Lower lobe of right lung (tissue), 2 donors: Measurements from ENCODE around the gene COQ8A. TPM values are rescaled to one million over a fixed set of nuclear protein-coding genes. Genes with fewer than 3 reads are reported as not detected.

Experiments used
- ATAC-seq, 2 donors: fragments of 200-7000 bp; cut with Tn5 transposase; one replicate each; pipeline ENCODE4 v1.9.1; 2020 to 2022; ENCODE audit warnings: mild to moderate bottlenecking in 2 of 2, moderate library complexity in 2 of 2
- DNase-seq: peaks from one replicate; pipeline ENCODE4 v3.0.0-alpha.2; 2020
- H3K27ac ChIP-seq: fragments of 200-600 bp; one replicate; pipeline ENCODE4 v1.8.0; 2022
- H3K27me3 ChIP-seq: fragments of 200-600 bp; one replicate; pipeline ENCODE4 v1.8.0; 2022; ENCODE audit warnings: low read depth
- H3K36me3 ChIP-seq: fragments of 200-600 bp; one replicate; pipeline ENCODE4 v1.8.0; 2022; ENCODE audit warnings: mild to moderate bottlenecking
- H3K4me1 ChIP-seq: fragments of 200-600 bp; one replicate; pipeline ENCODE4 v1.8.0; 2022
- H3K4me3 ChIP-seq: fragments of 200-600 bp; one replicate; pipeline ENCODE4 v1.8.0; 2022; ENCODE audit warnings: mild to moderate bottlenecking
- H3K9me3 ChIP-seq: fragments of 200-600 bp; one replicate; pipeline ENCODE4 v1.8.0; 2022
- intact Hi-C: fragments of 100-400 bp; cut with DNase I; formaldehyde crosslinking; loops from one replicate; pipeline ENCODE4 v1.11.0; 2022
- total RNA-seq: library from RNA; stranded (reverse); fragmentation: NEBNext Ultra II Directional; extraction: Animal tissue kit (Norgen Biotek cat#: 25700); gene quantifications from one replicate; pipeline ENCODE4 v1.2.1, GENCODE V29; 2021
- TF ChIP-seq, protein P1 (sequence below): fragments of 200-600 bp; IDR thresholded peaks from one replicate; pipeline ENCODE4 v1.8.0; 2022; ENCODE audit warnings: antibody characterized with exemption, mild to moderate bottlenecking
- donor health status: DM: no; HTN: yes; CAD: no; lungs with severe emphysema.

COQ8A gene
- total RNA-seq, 1 donor from 2014 or later = 45.0 TPM

DNA sequence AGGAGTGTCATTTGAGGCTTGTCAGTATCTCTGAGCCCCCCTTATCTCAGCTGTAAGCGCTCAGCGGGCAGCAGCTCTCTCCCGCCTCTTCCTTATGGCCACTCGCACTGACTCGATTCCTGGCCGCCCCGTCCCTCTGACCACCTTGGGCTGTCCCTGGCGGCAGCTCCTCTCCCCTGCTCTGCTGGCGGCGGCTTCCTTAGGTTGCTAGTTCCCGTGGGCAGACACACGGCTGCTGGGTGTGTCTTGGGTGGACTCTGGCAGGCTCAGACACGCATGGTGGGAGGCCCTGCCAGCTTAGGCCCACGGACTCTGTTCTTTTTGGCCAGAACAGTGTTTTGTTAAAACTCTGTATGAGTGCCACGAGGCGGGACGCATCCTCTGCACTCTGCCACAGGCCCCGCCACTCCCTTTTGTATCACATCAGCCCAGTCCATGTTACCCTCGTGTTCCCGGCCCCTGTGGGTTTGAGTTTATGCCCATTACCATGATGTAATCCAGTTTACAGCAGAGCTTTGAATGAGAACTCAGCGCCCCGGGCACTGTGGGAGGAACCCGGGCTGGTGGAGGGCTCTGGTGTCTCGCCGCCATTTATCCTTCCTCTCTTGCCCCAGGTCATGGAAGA is 45.9 kb downstream of the COQ8A start:
- Histone ChIP-seq H3K27me3 (no peaks in the 10 kb centered on the region), H3K9me3 (no peaks in the 10 kb centered on the region), H3K4me3 (no peak overlapping the region), H3K4me1 (peaks cover 40% of the 10 kb centered on the region), H3K27ac (no peak overlapping the region), H3K36me3 (peaks cover 64% of the 10 kb centered on the region)
- DNase-seq (no peak), ATAC-seq (no peak)
- TF ChIP-seq, protein P1, sequence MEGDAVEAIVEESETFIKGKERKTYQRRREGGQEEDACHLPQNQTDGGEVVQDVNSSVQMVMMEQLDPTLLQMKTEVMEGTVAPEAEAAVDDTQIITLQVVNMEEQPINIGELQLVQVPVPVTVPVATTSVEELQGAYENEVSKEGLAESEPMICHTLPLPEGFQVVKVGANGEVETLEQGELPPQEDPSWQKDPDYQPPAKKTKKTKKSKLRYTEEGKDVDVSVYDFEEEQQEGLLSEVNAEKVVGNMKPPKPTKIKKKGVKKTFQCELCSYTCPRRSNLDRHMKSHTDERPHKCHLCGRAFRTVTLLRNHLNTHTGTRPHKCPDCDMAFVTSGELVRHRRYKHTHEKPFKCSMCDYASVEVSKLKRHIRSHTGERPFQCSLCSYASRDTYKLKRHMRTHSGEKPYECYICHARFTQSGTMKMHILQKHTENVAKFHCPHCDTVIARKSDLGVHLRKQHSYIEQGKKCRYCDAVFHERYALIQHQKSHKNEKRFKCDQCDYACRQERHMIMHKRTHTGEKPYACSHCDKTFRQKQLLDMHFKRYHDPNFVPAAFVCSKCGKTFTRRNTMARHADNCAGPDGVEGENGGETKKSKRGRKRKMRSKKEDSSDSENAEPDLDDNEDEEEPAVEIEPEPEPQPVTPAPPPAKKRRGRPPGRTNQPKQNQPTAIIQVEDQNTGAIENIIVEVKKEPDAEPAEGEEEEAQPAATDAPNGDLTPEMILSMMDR = no peak
- intact Hi-C loops = no loop called here

DNA sequence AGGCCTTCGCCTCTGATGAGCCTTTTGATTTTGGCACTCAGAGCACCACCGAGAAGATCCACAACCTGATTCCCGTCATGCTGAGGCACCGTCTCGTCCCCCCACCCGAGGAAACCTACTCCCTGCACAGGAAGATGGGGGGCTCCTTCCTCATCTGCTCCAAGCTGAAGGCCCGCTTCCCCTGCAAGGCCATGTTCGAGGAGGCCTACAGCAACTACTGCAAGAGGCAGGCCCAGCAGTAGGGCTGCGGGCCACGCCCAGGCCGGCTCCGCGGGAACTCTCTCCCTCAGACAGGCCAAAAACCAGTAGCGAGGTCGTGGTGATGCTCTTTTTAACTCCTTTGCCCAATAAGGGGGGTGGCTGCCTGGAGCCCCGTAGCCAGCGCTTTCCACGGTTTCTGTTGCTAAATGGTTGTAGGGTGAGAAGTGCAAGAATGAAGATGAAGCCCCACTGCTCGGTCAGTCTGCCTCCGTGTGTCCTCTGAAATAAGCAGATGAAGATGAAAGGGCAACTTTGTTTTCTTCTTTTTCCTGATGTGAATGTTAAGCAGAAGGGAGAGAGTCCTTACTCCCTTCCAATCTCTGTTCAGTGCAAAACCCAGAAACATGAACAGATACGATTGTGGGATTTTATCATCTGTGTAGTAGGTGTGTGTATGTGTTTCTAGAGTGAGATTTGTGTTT is 46.5 kb downstream of the COQ8A start:
- Histone ChIP-seq H3K27me3 (no peaks in the 10 kb centered on the region), H3K27ac (no peak overlapping the region), H3K36me3 (peaks cover 61% of the 10 kb centered on the region), H3K4me3 (no peak overlapping the region), H3K4me1 (peaks cover 40% of the 10 kb centered on the region), H3K9me3 (no peaks in the 10 kb centered on the region)
- ATAC-seq (no peak), DNase-seq (no peak)
- TF ChIP-seq, protein P1 = no peak
- intact Hi-C loops = no loop called here

DNA sequence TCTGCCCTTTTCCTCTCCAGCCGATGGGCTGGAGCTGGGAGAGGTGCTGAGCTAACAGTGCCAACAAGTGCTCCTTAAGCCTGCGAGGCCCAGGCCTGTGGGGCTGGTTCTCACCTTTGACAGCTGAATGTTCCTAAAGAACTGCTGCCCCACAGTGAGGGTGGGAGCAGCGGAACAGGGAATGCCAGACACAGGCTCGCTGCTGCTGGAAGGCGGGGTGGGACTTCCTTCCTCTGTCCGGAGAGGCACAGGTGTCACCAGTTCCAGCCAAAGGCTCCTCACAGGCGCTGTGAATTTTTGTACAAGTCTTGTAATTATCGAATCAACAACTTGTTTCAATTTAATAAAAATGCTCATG is 47.1 kb downstream of the COQ8A start:
- peaks cover 40% of the 10 kb centered on the region for H3K4me1 ChIP-seq

DNA sequence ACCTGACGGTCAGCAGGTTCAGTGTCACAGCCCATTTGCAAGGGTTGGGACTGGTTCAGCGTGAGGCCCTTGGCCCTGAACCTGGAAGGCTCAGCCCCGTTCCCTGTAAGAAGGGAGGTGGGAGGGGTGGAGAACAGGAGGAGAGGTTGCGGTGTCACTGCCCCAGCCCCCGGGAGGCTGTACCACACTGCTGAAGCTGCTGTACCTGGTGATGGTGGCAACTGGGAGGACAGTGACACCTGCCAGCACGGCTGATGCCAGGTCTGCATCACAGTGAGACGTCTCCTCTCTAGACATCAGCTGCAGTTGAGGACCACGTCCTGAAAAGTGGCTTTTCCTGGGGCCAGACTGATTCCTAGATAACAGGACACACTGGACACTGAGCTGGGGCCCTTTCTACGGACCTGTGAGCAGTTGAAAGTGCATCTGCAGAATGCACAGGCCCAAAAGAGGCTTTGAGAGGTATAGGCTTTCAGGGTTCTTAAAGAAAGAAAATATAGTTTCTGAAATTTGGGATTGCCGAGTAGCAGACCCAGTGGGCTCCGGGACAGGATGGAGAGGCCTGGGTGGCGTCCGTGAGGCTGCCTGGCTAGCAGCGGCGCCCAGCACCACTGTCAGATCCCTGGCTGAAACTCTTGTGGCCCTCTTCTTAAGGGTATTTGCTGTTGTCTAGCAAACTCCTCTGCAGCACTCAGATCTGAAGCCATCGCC is 47.7 kb downstream of the COQ8A start:
- no peak for DNase-seq
- H3K36me3 ChIP-seq = peaks cover 51% of the 10 kb centered on the region
- H3K4me3 ChIP-seq = no peak overlapping the region
- H3K27me3 ChIP-seq = no peaks in the 10 kb centered on the region
- intact Hi-C loops = no loop called here
- peak overlapping the region; percentile 9 for H3K27ac ChIP-seq
- no peaks in the 10 kb centered on the region for H3K9me3 ChIP-seq
- peaks cover 40% of the 10 kb centered on the region for H3K4me1 ChIP-seq
- TF ChIP-seq, protein P1 = no peak
- no peak for ATAC-seq

More for the DNA sequence above, 47.1 kb downstream of the COQ8A start:
- DNase-seq (no peak), ATAC-seq (no peak)
- TF ChIP-seq, protein P1 = no peak
- H3K27me3 ChIP-seq = no peaks in the 10 kb centered on the region
- intact Hi-C loops = no loop called here
- no peak overlapping the region for H3K27ac ChIP-seq
- H3K9me3 ChIP-seq = no peaks in the 10 kb centered on the region
- H3K4me3 ChIP-seq = no peak overlapping the region
- peaks cover 55% of the 10 kb centered on the region for H3K36me3 ChIP-seq

DNA sequence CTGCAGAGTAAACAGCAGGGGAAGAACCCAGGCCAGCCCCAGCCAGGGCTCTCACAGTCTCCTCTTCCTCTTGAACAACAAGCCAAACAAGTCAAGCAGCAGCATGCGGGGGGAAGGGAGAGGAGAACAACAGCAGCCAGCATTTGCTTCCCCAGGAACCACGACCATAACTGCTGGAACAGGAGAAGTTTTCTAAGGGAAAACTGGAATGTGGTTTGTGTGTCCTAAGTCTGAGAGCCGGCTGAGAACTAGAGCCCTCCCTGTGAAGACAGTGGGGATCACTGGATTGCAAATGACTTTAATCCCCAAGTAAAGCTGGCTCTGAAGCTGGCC is 48.2 kb downstream of the COQ8A start:
- H3K9me3 ChIP-seq = no peaks in the 10 kb centered on the region
- H3K36me3 ChIP-seq = peaks cover 51% of the 10 kb centered on the region
- intact Hi-C loops = no loop called here
- ATAC-seq (peak; percentile 61 to 75), DNase-seq (no peak)
- TF ChIP-seq, protein P1 = no peak
- H3K27me3 ChIP-seq = no peaks in the 10 kb centered on the region
- H3K27ac ChIP-seq = peak overlapping the region; percentile 9
- H3K4me1 ChIP-seq = peaks cover 40% of the 10 kb centered on the region
- H3K4me3 ChIP-seq = no peak overlapping the region
